ENCODE measurements around the gene MDM1. TPM values are rescaled to one million over a fixed set of nuclear protein-coding genes. Genes with fewer than 3 reads are reported as not detected.

Gene MDM1
- total RNA-seq, 1 experiment from 2014 or later: 10.0 TPM

DNA sequence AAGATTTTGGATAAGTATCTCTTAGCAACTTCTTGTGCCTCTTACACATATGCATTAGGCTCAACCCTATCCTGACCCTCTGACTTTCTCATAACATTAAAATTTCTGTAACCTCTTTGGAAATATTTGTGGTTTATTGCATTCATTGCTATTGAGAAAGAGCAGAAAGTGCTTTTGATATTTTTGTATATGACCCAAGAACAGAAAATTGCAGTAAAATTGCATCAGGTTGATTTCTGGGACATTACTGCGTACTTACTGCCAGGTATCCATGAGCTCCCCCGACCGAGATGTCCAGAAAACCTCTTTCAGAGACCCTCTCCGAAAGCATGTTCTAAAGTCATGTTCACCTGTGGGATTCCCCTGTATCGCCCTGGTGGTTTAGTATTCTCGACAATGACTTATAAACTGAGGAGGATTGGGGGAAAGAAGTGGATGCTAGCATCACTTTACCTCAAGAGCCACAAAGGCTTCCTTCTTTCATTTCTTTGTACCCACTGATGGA lies 64.2 kb downstream of the MDM1 start:
- Histone ChIP-seq H3K9me3 (ENCODE audit: control insufficient read depth in 1 of 2, insufficient read depth in 1 of 2, low read depth in 1 of 2, low read length in 2 of 2) (no peaks in the 10 kb centered on the region), H3K36me3 (ENCODE audit: control insufficient read depth in 1 of 2, insufficient read depth in 2 of 2, low read length in 2 of 2) (no peaks in the 10 kb centered on the region), H3K9me2 (ENCODE audit: insufficient read depth) (no peaks in the 10 kb centered on the region), H3K9ac (ENCODE audit: low read length) (no peak overlapping the region), H4K20me1 (ENCODE audit: insufficient read depth) (no peaks in the 10 kb centered on the region), H3K4me1 (ENCODE audit: control insufficient read depth in 1 of 2, insufficient read depth in 2 of 2, low read length in 2 of 2) (no peaks in the 10 kb centered on the region), H3K27me3 (ENCODE audit: insufficient read depth, low read length) (no peaks in the 10 kb centered on the region), H3K79me2 (ENCODE audit: insufficient read depth, low read length) (no peaks in the 10 kb centered on the region), H3K4me3 (replicated peaks in 1 of 2; ENCODE audit: low read depth in 1 of 2, low read length in 2 of 2) (no peak overlapping the region), H3K4me2 (ENCODE audit: low read length) (no peak overlapping the region), H3K27ac (ENCODE audit: low read depth, low read length) (no peak overlapping the region), H2AFZ (ENCODE audit: low read depth, low read length, poor library complexity, severe bottlenecking) (no peak overlapping the region)
- intact Hi-C loops (cut with micrococcal nuclease): no loop called here
- CTCF ChIA-PET: no interaction called here
- ATAC-seq (no peak), DNase-seq (ENCODE audit: low read depth, low spot score) (no peak)
- RAD21 ChIA-PET (ENCODE audit: low non-redundant PET in 1 of 2, low total read pairs in 2 of 2, uncharacterized antibody in 2 of 2, unreplicated experiment in 2 of 2): no interaction called here
- POLR2A ChIA-PET: no interaction called here
- TF ChIP-seq, protein P1, sequence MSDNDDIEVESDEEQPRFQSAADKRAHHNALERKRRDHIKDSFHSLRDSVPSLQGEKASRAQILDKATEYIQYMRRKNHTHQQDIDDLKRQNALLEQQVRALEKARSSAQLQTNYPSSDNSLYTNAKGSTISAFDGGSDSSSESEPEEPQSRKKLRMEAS (IDR thresholded peaks at IDR 0.05): no peak
- TF ChIP-seq EGR1 (IDR thresholded peaks at IDR 0.05; ENCODE audit: low read depth) (no peak), CEBPB (IDR thresholded peaks at IDR 0.05; ENCODE audit: low read depth) (no peak)
- TF ChIP-seq, protein P2, sequence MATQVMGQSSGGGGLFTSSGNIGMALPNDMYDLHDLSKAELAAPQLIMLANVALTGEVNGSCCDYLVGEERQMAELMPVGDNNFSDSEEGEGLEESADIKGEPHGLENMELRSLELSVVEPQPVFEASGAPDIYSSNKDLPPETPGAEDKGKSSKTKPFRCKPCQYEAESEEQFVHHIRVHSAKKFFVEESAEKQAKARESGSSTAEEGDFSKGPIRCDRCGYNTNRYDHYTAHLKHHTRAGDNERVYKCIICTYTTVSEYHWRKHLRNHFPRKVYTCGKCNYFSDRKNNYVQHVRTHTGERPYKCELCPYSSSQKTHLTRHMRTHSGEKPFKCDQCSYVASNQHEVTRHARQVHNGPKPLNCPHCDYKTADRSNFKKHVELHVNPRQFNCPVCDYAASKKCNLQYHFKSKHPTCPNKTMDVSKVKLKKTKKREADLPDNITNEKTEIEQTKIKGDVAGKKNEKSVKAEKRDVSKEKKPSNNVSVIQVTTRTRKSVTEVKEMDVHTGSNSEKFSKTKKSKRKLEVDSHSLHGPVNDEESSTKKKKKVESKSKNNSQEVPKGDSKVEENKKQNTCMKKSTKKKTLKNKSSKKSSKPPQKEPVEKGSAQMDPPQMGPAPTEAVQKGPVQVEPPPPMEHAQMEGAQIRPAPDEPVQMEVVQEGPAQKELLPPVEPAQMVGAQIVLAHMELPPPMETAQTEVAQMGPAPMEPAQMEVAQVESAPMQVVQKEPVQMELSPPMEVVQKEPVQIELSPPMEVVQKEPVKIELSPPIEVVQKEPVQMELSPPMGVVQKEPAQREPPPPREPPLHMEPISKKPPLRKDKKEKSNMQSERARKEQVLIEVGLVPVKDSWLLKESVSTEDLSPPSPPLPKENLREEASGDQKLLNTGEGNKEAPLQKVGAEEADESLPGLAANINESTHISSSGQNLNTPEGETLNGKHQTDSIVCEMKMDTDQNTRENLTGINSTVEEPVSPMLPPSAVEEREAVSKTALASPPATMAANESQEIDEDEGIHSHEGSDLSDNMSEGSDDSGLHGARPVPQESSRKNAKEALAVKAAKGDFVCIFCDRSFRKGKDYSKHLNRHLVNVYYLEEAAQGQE (IDR thresholded peaks at IDR 0.05; ENCODE audit: low read depth): no peak
- BruUV-seq (replicated peaks): no TSS peak

DNA sequence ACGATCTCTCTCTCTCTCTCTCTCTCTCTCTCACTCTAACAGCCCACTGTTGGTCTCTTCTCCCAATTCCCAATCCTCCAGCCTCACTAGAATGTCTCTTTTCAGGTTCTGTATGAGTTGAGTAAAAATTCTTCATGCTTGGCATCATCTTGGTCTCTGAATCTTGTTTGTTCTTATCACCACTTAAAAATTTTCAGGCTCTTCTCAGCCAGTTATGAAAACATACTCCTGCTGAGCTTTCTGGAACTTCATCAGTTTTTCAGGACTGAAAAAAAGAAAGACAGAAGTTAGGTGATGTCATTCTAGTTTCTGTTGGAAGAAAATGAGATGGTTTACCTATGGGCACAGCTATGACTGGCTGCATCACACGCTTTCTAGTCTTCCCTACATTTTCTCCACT lies 67.3 kb downstream of the MDM1 start:
- intact Hi-C loops (cut with micrococcal nuclease): no loop called here
- Histone ChIP-seq H3K9me3 (ENCODE audit: control insufficient read depth in 1 of 2, insufficient read depth in 1 of 2, low read depth in 1 of 2, low read length in 2 of 2) (no peaks in the 10 kb centered on the region), H3K79me2 (ENCODE audit: insufficient read depth, low read length) (no peaks in the 10 kb centered on the region), H3K4me1 (ENCODE audit: control insufficient read depth in 1 of 2, insufficient read depth in 2 of 2, low read length in 2 of 2) (no peaks in the 10 kb centered on the region), H3K9me2 (ENCODE audit: insufficient read depth) (no peaks in the 10 kb centered on the region), H3K4me2 (ENCODE audit: low read length) (no peak overlapping the region), H3K27ac (ENCODE audit: low read depth, low read length) (no peak overlapping the region), H2AFZ (ENCODE audit: low read depth, low read length, poor library complexity, severe bottlenecking) (no peak overlapping the region), H3K27me3 (ENCODE audit: insufficient read depth, low read length) (no peaks in the 10 kb centered on the region), H3K36me3 (ENCODE audit: control insufficient read depth in 1 of 2, insufficient read depth in 2 of 2, low read length in 2 of 2) (no peaks in the 10 kb centered on the region), H3K9ac (ENCODE audit: low read length) (no peak overlapping the region), H4K20me1 (ENCODE audit: insufficient read depth) (no peaks in the 10 kb centered on the region), H3K4me3 (replicated peaks in 1 of 2; ENCODE audit: low read depth in 1 of 2, low read length in 2 of 2) (no peak overlapping the region)
- ATAC-seq (no peak), DNase-seq (ENCODE audit: low read depth, low spot score) (no peak)
- POLR2A ChIA-PET: no interaction called here
- no peak for TF ChIP-seq CEBPB (IDR thresholded peaks at IDR 0.05; ENCODE audit: low read depth)
- no TSS peak for BruUV-seq (replicated peaks)
- RAD21 ChIA-PET (ENCODE audit: low non-redundant PET in 1 of 2, low total read pairs in 2 of 2, uncharacterized antibody in 2 of 2, unreplicated experiment in 2 of 2): no interaction called here
- CTCF ChIA-PET: no interaction called here
